Upper lobe of left lung (tissue), 4 donors: ENCODE results near the gene PTPN1.

Source experiments
- CTCF ChIP-seq, 6 experiments: fragments of 450-650 bp in 4 of 6; fragments of 200-600 bp in 2 of 6; sonication (generic) in 2 of 6; IDR thresholded peaks; one replicate each; pipeline ENCODE4 v1.5.1; 2016 to 2019; ENCODE audit warnings: antibody characterized with exemption in 6 of 6
- EP300 ChIP-seq, 4 donors: sonication (generic); formaldehyde crosslinking; IDR thresholded peaks; one replicate each; pipeline ENCODE4 v1.5.1; 2017; ENCODE audit warnings: antibody characterized with exemption in 4 of 4, control low read depth in 2 of 4
- POLR2A ChIP-seq, 4 donors: fragments of 450-650 bp; IDR thresholded peaks; one replicate each; pipeline ENCODE4 v1.5.1; 2016 to 2017; ENCODE audit warnings: antibody characterized with exemption in 4 of 4, mild to moderate bottlenecking in 2 of 4
- POLR2AphosphoS5 ChIP-seq, 2 donors: sonication (generic); formaldehyde crosslinking; IDR thresholded peaks; one replicate each; pipeline ENCODE4 v1.5.1; 2017; ENCODE audit warnings: antibody characterized with exemption in 2 of 2

GRCh38 chr20:50516180-50516934 lies 6.2 kb downstream of the PTPN1 start:
- TF ChIP-seq CTCF (IDR thresholded peaks at IDR 0.05) (no peak), POLR2AphosphoS5 (IDR thresholded peaks at IDR 0.05) (no peak), EP300 (IDR thresholded peaks at IDR 0.05) (no peak), POLR2A (IDR thresholded peaks at IDR 0.05) (no peak)
